WTC11 (cell line): ENCODE data around the gene LORICRIN. TPM values are rescaled to one million over a fixed set of nuclear protein-coding genes. Genes with fewer than 3 reads are reported as not detected.

Experiments
- ATAC-seq: fragments of 200-7000 bp; cut with Tn5 transposase; 2 replicates; pipeline ENCODE4 v1.10.0; 2021; ENCODE audit warnings: mild to moderate bottlenecking, moderate library complexity
- CTCF ChIA-PET: fragments of 300-600 bp; sonication (Branson Sonifier 250); formaldehyde crosslinking; loops from one replicate; lab custom pipeline; 2021; ENCODE audit warnings: antibody characterized with exemption; lab: Charles Lee
- POLR2A ChIA-PET: fragments of 350-600 bp; sonication (Branson Sonifier 250); formaldehyde crosslinking; loops from one replicate; lab custom pipeline; 2021; ENCODE audit warnings: antibody characterized with exemption; lab: Charles Lee
- DNase-seq: peaks from one replicate; pipeline ENCODE4 v3.0.0; 2021; ENCODE audit warnings: low spot score
- H3K27ac Mint-ChIP-seq: 2 replicates; pipeline ENCODE4 v1.8.0; 2021; ENCODE audit warnings: mixed read lengths
- H3K27me3 Mint-ChIP-seq: 2 replicates; pipeline ENCODE4 v1.8.0; 2021; ENCODE audit warnings: low read depth, mild to moderate bottlenecking, moderate library complexity, mixed read lengths
- H3K36me3 Mint-ChIP-seq: 2 replicates; pipeline ENCODE4 v1.8.0; 2021; ENCODE audit warnings: mixed read lengths
- H3K4me1 Mint-ChIP-seq: 2 replicates; pipeline ENCODE4 v1.8.0; 2022; ENCODE audit warnings: mixed read lengths
- H3K4me3 Mint-ChIP-seq: 2 replicates; pipeline ENCODE4 v1.8.0; 2021; ENCODE audit warnings: mild to moderate bottlenecking, moderate library complexity, mixed read lengths
- H3K9me3 Mint-ChIP-seq: 2 replicates; pipeline ENCODE4 v1.8.0; 2021; ENCODE audit warnings: mixed read lengths
- CREB1 ChIP-seq: sonication (generic); formaldehyde crosslinking; IDR thresholded peaks from 2 replicates; pipeline ENCODE4 v1.8.0; 2023; ENCODE audit warnings: mild to moderate bottlenecking, missing genetic modification reagents
- GTF2I ChIP-seq: fragments of 250-450 bp; sonication (Bioruptor Pico); conservative IDR thresholded peaks from 2 replicates; pipeline ENCODE4 v1.4.0; 2021; ENCODE audit warnings: mild to moderate bottlenecking
- HMGA2 ChIP-seq: fragments of 250-450 bp; sonication (Bioruptor Pico); IDR thresholded peaks from 2 replicates; pipeline ENCODE4 v1.4.0; 2021; ENCODE audit warnings: mild to moderate bottlenecking, moderate library complexity
- NFATC4 ChIP-seq: fragments of 250-450 bp; sonication (Bioruptor Pico); IDR thresholded peaks from 2 replicates; pipeline ENCODE4 v1.9.0; 2021; ENCODE audit warnings: mild to moderate bottlenecking
- NFE2L1 ChIP-seq: sonication (generic); formaldehyde crosslinking; IDR thresholded peaks from 2 replicates; pipeline ENCODE4 v1.8.1; 2023; ENCODE audit warnings: missing genetic modification reagents
- NR3C1 ChIP-seq: sonication (generic); formaldehyde crosslinking; conservative IDR thresholded peaks from 2 replicates; pipeline ENCODE4 v1.8.1; 2023; ENCODE audit warnings: low read depth, mild to moderate bottlenecking, missing genetic modification reagents
- ZBTB21 ChIP-seq: sonication (generic); formaldehyde crosslinking; IDR thresholded peaks from 2 replicates; pipeline ENCODE4 v1.8.1; 2023; ENCODE audit warnings: mild to moderate bottlenecking, missing genetic modification reagents, borderline replicate concordance
- ZNF121 ChIP-seq: sonication (generic); formaldehyde crosslinking; IDR thresholded peaks from 2 replicates; pipeline ENCODE4 v1.8.0; 2023; ENCODE audit warnings: missing genetic modification reagents
- total RNA-seq: library from RNA; stranded (reverse); gene quantifications from 3 replicates; pipeline ENCODE4 v1.2.3, GENCODE V29; 2021
- TF ChIP-seq, protein P1 (sequence below): sonication (generic); formaldehyde crosslinking; IDR thresholded peaks from 2 replicates; pipeline ENCODE4 v1.8.1; 2023; ENCODE audit warnings: mild to moderate bottlenecking, missing genetic modification reagents
- TF ChIP-seq, protein P2 (sequence below): fragments of 250-450 bp; sonication (Bioruptor Pico); IDR thresholded peaks from 2 replicates; pipeline ENCODE4 v1.9.0; 2021; ENCODE audit warnings: moderate library complexity, mild to moderate bottlenecking, inconsistent platforms, borderline replicate concordance
- TF ChIP-seq, protein P3 (sequence below): fragments of 250-450 bp; sonication (Bioruptor Pico); IDR thresholded peaks from 2 replicates; pipeline ENCODE4 v1.9.0; 2021; ENCODE audit warnings: mild to moderate bottlenecking, borderline replicate concordance
- TF ChIP-seq, protein P4 (sequence below): sonication (generic); formaldehyde crosslinking; IDR thresholded peaks from 2 replicates; pipeline ENCODE4 v1.8.0; 2023; ENCODE audit warnings: missing genetic modification reagents, mild to moderate bottlenecking, borderline replicate concordance
- TF ChIP-seq, protein P5 (sequence below): fragments of 250-450 bp; sonication (Bioruptor Pico); IDR thresholded peaks from 2 replicates; pipeline ENCODE4 v2.1.2; 2022; ENCODE audit warnings: mild to moderate bottlenecking, moderate library complexity
- TF ChIP-seq, protein P6 (sequence below): sonication (generic); formaldehyde crosslinking; IDR thresholded peaks from 2 replicates; pipeline ENCODE4 v1.8.1; 2022; ENCODE audit warnings: mild to moderate bottlenecking, missing genetic modification reagents, moderate library complexity, borderline replicate concordance
- TF ChIP-seq, protein P7 (sequence below): sonication (generic); formaldehyde crosslinking; IDR thresholded peaks from 2 replicates; pipeline ENCODE4 v1.8.1; 2022; ENCODE audit warnings: missing genetic modification reagents, borderline replicate concordance
- TF ChIP-seq, protein P8 (sequence below): sonication (generic); formaldehyde crosslinking; IDR thresholded peaks from 2 replicates; pipeline ENCODE4 v1.8.1; 2023; ENCODE audit warnings: mild to moderate bottlenecking, missing genetic modification reagents, moderate library complexity

Gene LORICRIN
- total RNA-seq, 1 experiment from 2014 or later = not detected

DNA sequence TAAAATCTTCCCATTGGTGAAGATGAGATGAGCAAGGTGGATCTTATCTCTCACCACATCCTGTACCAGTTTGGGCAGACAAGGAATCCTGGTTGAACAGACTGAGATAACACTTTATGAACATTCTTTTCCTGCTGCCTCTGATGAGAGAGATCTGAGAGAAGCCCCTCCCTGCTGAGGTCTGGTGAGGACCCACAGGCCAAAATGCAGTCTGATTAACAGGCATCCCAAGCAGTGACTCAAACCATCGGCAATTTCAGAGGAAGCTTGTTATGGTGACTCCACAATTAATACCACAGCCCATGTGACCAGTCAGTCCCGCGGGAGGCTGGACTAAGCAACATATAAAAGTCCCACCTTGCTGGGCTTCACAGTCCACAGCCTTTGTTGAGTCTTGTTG lies 42.3 kb upstream of the LORICRIN start, which contains the start of gene PRR9 (continued):
- TF ChIP-seq, protein P1, sequence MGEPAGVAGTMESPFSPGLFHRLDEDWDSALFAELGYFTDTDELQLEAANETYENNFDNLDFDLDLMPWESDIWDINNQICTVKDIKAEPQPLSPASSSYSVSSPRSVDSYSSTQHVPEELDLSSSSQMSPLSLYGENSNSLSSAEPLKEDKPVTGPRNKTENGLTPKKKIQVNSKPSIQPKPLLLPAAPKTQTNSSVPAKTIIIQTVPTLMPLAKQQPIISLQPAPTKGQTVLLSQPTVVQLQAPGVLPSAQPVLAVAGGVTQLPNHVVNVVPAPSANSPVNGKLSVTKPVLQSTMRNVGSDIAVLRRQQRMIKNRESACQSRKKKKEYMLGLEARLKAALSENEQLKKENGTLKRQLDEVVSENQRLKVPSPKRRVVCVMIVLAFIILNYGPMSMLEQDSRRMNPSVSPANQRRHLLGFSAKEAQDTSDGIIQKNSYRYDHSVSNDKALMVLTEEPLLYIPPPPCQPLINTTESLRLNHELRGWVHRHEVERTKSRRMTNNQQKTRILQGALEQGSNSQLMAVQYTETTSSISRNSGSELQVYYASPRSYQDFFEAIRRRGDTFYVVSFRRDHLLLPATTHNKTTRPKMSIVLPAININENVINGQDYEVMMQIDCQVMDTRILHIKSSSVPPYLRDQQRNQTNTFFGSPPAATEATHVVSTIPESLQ = no peak

DNA sequence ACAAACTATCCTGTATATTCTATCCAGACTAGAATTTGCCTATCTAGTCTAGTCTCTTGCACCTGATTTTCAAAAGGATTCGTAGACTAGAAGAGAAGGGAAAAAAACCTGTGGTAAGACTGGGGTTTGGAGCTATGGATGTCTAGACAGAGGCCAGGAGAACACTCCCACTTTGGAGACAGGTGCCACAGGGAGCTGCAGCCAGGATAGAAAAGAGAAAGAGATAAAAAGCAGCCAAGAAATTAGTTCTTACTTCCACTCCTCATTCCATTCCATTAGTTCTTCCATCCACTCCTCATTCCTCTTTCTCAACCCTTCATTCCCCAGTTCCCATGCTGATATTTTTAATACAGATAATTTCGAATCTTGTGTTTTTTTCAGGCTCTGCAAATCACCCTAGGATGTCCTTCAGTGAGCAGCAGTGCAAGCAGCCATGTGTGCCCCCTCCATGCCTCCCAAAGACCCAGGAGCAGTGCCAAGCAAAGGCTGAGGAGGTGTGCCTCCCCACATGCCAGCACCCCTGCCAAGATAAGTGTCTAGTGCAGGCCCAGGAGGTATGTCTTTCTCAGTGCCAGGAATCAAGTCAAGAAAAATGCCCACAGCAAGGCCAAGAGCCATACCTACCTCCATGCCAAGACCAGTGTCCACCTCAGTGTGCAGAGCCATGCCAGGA lies 41.6 kb upstream of the LORICRIN start:
- CTCF ChIA-PET = no interaction called here
- no peak for ATAC-seq
- DNase-seq = no peak
- peaks cover 5% of the 10 kb centered on the region; the same call in 1 of the 2 replicates for H3K27me3 Mint-ChIP-seq
- POLR2A ChIA-PET = no interaction called here
- no peaks in the 10 kb centered on the region for H3K36me3 Mint-ChIP-seq
- H3K27ac Mint-ChIP-seq = no peak overlapping the region
- H3K4me1 Mint-ChIP-seq = no peaks in the 10 kb centered on the region
- no peak overlapping the region for H3K4me3 Mint-ChIP-seq
- no peaks in the 10 kb centered on the region for H3K9me3 Mint-ChIP-seq
- TF ChIP-seq NR3C1 (CRISPR knock-in tag) (no peak), NFATC4 (CRISPR knock-in tag) (no peak), ZBTB21 (CRISPR knock-in tag) (no peak), HMGA2 (no peak), NFE2L1 (no peak), CREB1 (CRISPR knock-in tag) (no peak), ZNF121 (CRISPR knock-in tag) (no peak), GTF2I (no peak)
- TF ChIP-seq, protein P2, sequence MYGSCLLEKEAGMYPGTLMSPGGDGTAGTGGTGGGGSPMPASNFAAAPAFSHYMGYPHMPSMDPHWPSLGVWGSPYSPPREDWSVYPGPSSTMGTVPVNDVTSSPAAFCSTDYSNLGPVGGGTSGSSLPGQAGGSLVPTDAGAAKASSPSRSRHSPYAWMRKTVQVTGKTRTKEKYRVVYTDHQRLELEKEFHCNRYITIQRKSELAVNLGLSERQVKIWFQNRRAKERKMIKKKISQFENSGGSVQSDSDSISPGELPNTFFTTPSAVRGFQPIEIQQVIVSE (CRISPR knock-in tag) = no peak
- TF ChIP-seq, protein P3, sequence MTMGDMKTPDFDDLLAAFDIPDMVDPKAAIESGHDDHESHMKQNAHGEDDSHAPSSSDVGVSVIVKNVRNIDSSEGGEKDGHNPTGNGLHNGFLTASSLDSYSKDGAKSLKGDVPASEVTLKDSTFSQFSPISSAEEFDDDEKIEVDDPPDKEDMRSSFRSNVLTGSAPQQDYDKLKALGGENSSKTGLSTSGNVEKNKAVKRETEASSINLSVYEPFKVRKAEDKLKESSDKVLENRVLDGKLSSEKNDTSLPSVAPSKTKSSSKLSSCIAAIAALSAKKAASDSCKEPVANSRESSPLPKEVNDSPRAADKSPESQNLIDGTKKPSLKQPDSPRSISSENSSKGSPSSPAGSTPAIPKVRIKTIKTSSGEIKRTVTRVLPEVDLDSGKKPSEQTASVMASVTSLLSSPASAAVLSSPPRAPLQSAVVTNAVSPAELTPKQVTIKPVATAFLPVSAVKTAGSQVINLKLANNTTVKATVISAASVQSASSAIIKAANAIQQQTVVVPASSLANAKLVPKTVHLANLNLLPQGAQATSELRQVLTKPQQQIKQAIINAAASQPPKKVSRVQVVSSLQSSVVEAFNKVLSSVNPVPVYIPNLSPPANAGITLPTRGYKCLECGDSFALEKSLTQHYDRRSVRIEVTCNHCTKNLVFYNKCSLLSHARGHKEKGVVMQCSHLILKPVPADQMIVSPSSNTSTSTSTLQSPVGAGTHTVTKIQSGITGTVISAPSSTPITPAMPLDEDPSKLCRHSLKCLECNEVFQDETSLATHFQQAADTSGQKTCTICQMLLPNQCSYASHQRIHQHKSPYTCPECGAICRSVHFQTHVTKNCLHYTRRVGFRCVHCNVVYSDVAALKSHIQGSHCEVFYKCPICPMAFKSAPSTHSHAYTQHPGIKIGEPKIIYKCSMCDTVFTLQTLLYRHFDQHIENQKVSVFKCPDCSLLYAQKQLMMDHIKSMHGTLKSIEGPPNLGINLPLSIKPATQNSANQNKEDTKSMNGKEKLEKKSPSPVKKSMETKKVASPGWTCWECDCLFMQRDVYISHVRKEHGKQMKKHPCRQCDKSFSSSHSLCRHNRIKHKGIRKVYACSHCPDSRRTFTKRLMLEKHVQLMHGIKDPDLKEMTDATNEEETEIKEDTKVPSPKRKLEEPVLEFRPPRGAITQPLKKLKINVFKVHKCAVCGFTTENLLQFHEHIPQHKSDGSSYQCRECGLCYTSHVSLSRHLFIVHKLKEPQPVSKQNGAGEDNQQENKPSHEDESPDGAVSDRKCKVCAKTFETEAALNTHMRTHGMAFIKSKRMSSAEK = no peak
- TF ChIP-seq, protein P4, sequence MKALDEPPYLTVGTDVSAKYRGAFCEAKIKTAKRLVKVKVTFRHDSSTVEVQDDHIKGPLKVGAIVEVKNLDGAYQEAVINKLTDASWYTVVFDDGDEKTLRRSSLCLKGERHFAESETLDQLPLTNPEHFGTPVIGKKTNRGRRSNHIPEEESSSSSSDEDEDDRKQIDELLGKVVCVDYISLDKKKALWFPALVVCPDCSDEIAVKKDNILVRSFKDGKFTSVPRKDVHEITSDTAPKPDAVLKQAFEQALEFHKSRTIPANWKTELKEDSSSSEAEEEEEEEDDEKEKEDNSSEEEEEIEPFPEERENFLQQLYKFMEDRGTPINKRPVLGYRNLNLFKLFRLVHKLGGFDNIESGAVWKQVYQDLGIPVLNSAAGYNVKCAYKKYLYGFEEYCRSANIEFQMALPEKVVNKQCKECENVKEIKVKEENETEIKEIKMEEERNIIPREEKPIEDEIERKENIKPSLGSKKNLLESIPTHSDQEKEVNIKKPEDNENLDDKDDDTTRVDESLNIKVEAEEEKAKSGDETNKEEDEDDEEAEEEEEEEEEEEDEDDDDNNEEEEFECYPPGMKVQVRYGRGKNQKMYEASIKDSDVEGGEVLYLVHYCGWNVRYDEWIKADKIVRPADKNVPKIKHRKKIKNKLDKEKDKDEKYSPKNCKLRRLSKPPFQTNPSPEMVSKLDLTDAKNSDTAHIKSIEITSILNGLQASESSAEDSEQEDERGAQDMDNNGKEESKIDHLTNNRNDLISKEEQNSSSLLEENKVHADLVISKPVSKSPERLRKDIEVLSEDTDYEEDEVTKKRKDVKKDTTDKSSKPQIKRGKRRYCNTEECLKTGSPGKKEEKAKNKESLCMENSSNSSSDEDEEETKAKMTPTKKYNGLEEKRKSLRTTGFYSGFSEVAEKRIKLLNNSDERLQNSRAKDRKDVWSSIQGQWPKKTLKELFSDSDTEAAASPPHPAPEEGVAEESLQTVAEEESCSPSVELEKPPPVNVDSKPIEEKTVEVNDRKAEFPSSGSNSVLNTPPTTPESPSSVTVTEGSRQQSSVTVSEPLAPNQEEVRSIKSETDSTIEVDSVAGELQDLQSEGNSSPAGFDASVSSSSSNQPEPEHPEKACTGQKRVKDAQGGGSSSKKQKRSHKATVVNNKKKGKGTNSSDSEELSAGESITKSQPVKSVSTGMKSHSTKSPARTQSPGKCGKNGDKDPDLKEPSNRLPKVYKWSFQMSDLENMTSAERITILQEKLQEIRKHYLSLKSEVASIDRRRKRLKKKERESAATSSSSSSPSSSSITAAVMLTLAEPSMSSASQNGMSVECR (CRISPR knock-in tag) = no peak
- TF ChIP-seq, protein P5, sequence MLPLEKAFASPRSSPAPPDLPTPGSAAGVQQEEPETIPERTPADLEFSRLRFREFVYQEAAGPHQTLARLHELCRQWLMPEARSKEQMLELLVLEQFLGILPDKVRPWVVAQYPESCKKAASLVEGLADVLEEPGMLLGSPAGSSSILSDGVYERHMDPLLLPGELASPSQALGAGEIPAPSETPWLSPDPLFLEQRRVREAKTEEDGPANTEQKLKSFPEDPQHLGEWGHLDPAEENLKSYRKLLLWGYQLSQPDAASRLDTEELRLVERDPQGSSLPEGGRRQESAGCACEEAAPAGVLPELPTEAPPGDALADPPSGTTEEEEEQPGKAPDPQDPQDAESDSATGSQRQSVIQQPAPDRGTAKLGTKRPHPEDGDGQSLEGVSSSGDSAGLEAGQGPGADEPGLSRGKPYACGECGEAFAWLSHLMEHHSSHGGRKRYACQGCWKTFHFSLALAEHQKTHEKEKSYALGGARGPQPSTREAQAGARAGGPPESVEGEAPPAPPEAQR (CRISPR knock-in tag) = no peak
- TF ChIP-seq, protein P6, sequence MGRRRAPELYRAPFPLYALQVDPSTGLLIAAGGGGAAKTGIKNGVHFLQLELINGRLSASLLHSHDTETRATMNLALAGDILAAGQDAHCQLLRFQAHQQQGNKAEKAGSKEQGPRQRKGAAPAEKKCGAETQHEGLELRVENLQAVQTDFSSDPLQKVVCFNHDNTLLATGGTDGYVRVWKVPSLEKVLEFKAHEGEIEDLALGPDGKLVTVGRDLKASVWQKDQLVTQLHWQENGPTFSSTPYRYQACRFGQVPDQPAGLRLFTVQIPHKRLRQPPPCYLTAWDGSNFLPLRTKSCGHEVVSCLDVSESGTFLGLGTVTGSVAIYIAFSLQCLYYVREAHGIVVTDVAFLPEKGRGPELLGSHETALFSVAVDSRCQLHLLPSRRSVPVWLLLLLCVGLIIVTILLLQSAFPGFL (CRISPR knock-in tag) = no peak
- TF ChIP-seq, protein P7, sequence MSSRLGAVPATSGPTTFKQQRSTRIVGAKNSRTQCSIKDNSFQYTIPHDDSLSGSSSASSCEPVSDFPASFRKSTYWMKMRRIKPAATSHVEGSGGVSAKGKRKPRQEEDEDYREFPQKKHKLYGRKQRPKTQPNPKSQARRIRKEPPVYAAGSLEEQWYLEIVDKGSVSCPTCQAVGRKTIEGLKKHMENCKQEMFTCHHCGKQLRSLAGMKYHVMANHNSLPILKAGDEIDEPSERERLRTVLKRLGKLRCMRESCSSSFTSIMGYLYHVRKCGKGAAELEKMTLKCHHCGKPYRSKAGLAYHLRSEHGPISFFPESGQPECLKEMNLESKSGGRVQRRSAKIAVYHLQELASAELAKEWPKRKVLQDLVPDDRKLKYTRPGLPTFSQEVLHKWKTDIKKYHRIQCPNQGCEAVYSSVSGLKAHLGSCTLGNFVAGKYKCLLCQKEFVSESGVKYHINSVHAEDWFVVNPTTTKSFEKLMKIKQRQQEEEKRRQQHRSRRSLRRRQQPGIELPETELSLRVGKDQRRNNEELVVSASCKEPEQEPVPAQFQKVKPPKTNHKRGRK (CRISPR knock-in tag) = no peak
- TF ChIP-seq, protein P8, sequence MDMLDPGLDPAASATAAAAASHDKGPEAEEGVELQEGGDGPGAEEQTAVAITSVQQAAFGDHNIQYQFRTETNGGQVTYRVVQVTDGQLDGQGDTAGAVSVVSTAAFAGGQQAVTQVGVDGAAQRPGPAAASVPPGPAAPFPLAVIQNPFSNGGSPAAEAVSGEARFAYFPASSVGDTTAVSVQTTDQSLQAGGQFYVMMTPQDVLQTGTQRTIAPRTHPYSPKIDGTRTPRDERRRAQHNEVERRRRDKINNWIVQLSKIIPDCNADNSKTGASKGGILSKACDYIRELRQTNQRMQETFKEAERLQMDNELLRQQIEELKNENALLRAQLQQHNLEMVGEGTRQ (CRISPR knock-in tag) = no peak
